Parathyroid adenoma (tissue), 2 donors: ENCODE measurements around the gene MED13.

Experiments used
- H2AFZ ChIP-seq: fragments of 300-600 bp; sonication (generic); one replicate; pipeline ENCODE4 v1.7.0; 2017; ENCODE audit warnings: antibody characterized with exemption, mild to moderate bottlenecking
- H3K27ac ChIP-seq: fragments of 300-600 bp; sonication (generic); one replicate; pipeline ENCODE4 v1.7.0; 2017
- H3K27me3 ChIP-seq: fragments of 300-600 bp; sonication (generic); one replicate; pipeline ENCODE4 v1.7.0; 2017; ENCODE audit warnings: low read length; ENCODE audit not compliant: control insufficient read depth, insufficient read depth
- H3K36me3 ChIP-seq: fragments of 300-600 bp; sonication (generic); one replicate; pipeline ENCODE4 v1.7.0; 2017; ENCODE audit warnings: low read length; ENCODE audit not compliant: control insufficient read depth, insufficient read depth
- H3K4me1 ChIP-seq: fragments of 300-600 bp; sonication (generic); one replicate; pipeline ENCODE4 v1.7.0; 2017; ENCODE audit warnings: control low read depth
- H3K4me2 ChIP-seq: fragments of 300-600 bp; sonication (generic); one replicate; pipeline ENCODE4 v1.7.0; 2017; ENCODE audit warnings: low read length
- H3K4me3 ChIP-seq: fragments of 300-600 bp; sonication (generic); one replicate; pipeline ENCODE4 v1.7.0; 2017; ENCODE audit warnings: low read depth, low read length
- H3K79me2 ChIP-seq: fragments of 300-600 bp; sonication (generic); one replicate; pipeline ENCODE4 v1.7.0; 2017; ENCODE audit warnings: control low read depth
- H3K9ac ChIP-seq: fragments of 300-600 bp; sonication (generic); one replicate; pipeline ENCODE4 v1.7.0; 2017; ENCODE audit warnings: mild to moderate bottlenecking
- H3K9me3 ChIP-seq: fragments of 300-600 bp; sonication (generic); one replicate; pipeline ENCODE4 v1.7.0; 2017; ENCODE audit warnings: low read length; ENCODE audit not compliant: control insufficient read depth
- TF ChIP-seq, protein P1 (sequence below): fragments of 300-600 bp; sonication (generic); IDR thresholded peaks from one replicate; pipeline ENCODE4 v1.7.0; 2017; ENCODE audit warnings: antibody characterized with exemption, mild to moderate bottlenecking
- donor health status: primary hyperparathyroidism.

Gene MED13

DNA sequence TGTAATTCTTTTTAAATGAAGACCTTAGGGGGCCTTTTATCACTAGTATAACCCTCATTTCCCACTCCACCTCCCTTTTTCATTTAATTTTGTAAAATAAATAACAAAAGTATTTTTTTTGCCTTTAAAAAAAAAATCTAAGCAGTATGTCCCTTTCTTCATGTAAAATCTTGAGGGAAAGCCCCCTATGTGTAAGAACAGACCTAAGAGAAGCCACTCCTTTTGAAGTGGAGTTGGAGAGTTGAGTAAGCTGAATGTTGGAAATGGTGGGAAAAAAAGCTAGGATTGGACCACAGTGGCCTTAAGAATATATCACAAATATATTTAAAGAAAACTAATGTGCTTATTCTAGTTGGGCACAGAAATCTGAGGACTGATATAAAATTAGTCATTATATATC, 92.8 kb downstream of the MED13 start:
- H3K9me3 ChIP-seq: no peaks in the 10 kb centered on the region
- no peak overlapping the region for H3K27ac ChIP-seq
- TF ChIP-seq, protein P1, sequence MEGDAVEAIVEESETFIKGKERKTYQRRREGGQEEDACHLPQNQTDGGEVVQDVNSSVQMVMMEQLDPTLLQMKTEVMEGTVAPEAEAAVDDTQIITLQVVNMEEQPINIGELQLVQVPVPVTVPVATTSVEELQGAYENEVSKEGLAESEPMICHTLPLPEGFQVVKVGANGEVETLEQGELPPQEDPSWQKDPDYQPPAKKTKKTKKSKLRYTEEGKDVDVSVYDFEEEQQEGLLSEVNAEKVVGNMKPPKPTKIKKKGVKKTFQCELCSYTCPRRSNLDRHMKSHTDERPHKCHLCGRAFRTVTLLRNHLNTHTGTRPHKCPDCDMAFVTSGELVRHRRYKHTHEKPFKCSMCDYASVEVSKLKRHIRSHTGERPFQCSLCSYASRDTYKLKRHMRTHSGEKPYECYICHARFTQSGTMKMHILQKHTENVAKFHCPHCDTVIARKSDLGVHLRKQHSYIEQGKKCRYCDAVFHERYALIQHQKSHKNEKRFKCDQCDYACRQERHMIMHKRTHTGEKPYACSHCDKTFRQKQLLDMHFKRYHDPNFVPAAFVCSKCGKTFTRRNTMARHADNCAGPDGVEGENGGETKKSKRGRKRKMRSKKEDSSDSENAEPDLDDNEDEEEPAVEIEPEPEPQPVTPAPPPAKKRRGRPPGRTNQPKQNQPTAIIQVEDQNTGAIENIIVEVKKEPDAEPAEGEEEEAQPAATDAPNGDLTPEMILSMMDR: no peak

DNA sequence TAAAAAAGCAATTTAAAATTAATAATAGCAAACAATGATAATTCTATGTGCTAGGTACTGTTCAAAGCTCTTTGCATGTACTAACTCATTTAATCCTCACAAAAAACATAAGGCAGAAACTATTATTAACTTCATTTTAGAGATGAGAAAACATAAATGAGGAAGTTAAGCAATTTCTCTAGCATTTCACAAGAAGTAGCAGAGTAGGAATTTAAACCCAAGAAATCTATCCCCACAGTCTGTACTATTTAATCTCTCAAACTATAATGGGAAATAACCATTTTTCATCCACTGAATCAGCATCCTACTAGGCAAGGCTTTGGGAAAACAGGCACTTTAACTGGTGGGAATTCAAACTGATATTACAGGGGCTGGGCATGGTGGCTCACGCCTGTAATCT, 95.0 kb downstream of the MED13 start:
- no peak overlapping the region for H3K4me2 ChIP-seq
- no peaks in the 10 kb centered on the region for H3K27me3 ChIP-seq
- TF ChIP-seq, protein P1: no peak
- no peak overlapping the region for H2AFZ ChIP-seq
- H3K79me2 ChIP-seq: no peaks in the 10 kb centered on the region
- no peak overlapping the region for H3K9ac ChIP-seq
- H3K4me1 ChIP-seq: no peaks in the 10 kb centered on the region
- H3K27ac ChIP-seq: no peak overlapping the region
- H3K9me3 ChIP-seq: no peaks in the 10 kb centered on the region
- no peak overlapping the region for H3K4me3 ChIP-seq
- H3K36me3 ChIP-seq: no peaks in the 10 kb centered on the region

More for the DNA sequence above, 92.8 kb downstream of the MED13 start:
- no peak overlapping the region for H3K4me2 ChIP-seq
- no peaks in the 10 kb centered on the region for H3K27me3 ChIP-seq
- no peaks in the 10 kb centered on the region for H3K36me3 ChIP-seq
- no peak overlapping the region for H3K4me3 ChIP-seq
- no peaks in the 10 kb centered on the region for H3K4me1 ChIP-seq
- H3K9ac ChIP-seq: no peak overlapping the region
- H3K79me2 ChIP-seq: peaks cover 4% of the 10 kb centered on the region
- H2AFZ ChIP-seq: no peak overlapping the region

DNA sequence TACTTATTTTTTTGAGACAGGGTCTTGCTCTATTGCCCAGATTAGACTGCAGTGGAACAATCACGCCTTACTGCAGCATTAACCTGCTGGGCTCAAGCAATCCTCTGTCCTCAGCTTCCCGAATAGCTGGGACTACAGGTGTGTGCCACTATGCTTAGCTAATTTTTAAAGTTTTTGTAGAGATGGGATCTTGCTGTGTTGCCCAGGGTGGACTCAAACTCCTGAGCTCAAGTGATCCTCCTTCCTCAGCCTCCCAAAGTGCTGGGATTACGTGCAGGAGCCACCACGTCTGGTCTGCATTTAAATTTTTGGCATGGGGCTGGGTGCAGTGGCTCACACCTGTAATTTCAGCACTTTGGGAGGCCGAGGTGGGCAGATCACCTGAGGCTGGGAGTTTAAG, 96.3 kb downstream of the MED13 start:
- H3K9me3 ChIP-seq: no peaks in the 10 kb centered on the region
- TF ChIP-seq, protein P1: no peak
- H2AFZ ChIP-seq: no peak overlapping the region
- H3K27ac ChIP-seq: no peak overlapping the region
- no peak overlapping the region for H3K4me3 ChIP-seq
- H3K79me2 ChIP-seq: no peaks in the 10 kb centered on the region
- H3K36me3 ChIP-seq: no peaks in the 10 kb centered on the region
- no peaks in the 10 kb centered on the region for H3K4me1 ChIP-seq
- no peak overlapping the region for H3K4me2 ChIP-seq
- no peak overlapping the region for H3K9ac ChIP-seq
- no peaks in the 10 kb centered on the region for H3K27me3 ChIP-seq

DNA sequence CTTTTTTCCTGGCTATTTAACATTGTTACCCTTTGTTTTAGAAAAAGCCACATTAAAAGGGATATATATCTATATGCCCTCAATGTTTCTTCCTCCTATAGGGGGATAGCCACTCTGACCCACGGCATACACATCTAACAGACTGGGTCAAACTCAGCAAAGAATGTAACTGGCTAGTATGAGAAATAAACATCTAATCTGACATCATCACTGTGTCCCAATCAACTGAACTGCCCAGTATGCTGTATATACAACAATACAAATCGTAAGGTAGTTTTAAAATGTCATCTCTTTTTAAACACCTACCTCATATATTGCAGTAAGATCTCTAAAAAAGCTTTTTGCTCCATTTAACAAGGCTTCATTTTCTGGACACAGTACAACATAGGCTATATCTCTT, 97.3 kb downstream of the MED13 start:
- Histone ChIP-seq H3K36me3 (no peaks in the 10 kb centered on the region), H3K9ac (no peak overlapping the region)
- TF ChIP-seq, protein P1: no peak

DNA sequence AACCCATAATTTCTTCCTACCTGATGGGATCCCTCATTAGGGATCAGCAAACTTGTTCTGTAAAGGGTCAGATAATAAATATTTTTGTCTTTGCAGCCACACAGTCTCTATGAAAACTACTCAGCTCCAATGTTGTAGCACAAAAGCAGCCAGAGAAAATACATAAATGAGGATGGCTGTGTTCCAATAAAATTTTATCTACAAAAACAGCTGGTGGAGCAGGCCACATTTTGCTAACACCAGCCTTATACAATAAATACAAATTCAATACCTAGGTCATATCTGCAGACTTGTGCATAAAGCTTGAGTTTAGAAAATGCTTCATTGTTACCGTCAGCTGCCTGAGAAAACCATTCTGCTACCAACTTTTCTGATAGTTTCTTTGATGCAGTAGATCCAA, 98.9 kb downstream of the MED13 start:
- no peaks in the 10 kb centered on the region for H3K36me3 ChIP-seq
- TF ChIP-seq, protein P1: no peak
- H3K79me2 ChIP-seq: no peaks in the 10 kb centered on the region
- H3K27ac ChIP-seq: no peak overlapping the region
- no peaks in the 10 kb centered on the region for H3K4me1 ChIP-seq
- no peaks in the 10 kb centered on the region for H3K9me3 ChIP-seq
- H3K27me3 ChIP-seq: no peaks in the 10 kb centered on the region
- H3K4me3 ChIP-seq: no peak overlapping the region
- no peak overlapping the region for H3K4me2 ChIP-seq
- no peak overlapping the region for H2AFZ ChIP-seq
- no peak overlapping the region for H3K9ac ChIP-seq

More for the DNA sequence above, 97.3 kb downstream of the MED13 start:
- Histone ChIP-seq H3K27me3 (no peaks in the 10 kb centered on the region), H2AFZ (no peak overlapping the region), H3K4me1 (no peaks in the 10 kb centered on the region), H3K4me3 (no peak overlapping the region), H3K9me3 (no peaks in the 10 kb centered on the region), H3K27ac (no peak overlapping the region), H3K4me2 (no peak overlapping the region), H3K79me2 (no peaks in the 10 kb centered on the region)
